GM21390 (cell line): ENCODE results near the gene SPATA21.

Experiments used
- ATAC-seq: cut with Tn5 transposase; IDR thresholded peaks from one replicate; pipeline ENCODE4 v1.9.1; 2021; ENCODE audit not compliant: unreplicated experiment

Gene SPATA21

DNA sequence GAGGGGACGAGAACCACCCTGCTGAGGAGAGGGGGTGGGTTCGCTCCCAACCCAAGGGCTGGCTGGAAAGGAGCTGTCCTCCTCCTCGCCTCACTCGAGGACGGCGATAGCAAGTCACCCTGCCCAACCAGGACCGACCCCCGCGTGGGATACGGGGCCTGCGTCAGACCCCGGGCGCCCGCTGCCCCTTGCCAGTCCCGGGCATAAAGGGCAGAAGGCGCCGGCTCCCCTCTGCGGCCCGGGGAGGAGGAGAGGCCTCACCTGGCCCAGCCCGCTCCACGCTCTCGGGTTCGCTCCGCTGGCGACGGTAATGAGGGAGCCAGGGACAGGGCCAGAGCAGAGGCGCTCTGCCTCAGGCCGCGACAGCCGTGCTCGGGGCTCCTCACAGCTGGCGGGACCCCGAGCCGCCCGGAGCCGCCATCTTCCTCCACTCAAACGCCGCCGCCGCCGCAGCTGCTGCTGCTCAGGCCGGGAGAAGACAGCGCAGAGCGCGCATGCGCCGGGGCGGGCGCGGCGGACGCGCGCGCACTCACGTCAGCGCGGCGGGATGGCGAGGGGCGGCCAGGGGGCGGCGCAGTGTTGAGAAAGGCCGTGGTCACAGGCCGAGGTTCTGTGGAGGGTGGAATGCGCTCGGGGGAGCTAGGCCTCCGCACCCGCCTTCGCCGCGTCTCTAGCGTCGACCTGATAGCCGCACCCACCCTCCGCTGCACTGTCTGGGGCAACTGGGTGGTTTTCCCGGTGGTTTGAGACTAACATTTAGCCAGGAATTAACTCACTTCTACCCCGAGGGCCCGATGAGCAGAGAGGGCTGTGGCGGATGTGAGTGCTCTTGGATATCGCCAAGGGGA, 85.0 kb downstream of the SPATA21 start, which contains the start of gene FBXO42:
Gene FBXO42, minus strand, starts transcription at position 487 of the 848 bp plus-strand sequence. CDS start 37,062 bp downstream, outside the sequence.
- peak; percentile 80 for ATAC-seq

DNA sequence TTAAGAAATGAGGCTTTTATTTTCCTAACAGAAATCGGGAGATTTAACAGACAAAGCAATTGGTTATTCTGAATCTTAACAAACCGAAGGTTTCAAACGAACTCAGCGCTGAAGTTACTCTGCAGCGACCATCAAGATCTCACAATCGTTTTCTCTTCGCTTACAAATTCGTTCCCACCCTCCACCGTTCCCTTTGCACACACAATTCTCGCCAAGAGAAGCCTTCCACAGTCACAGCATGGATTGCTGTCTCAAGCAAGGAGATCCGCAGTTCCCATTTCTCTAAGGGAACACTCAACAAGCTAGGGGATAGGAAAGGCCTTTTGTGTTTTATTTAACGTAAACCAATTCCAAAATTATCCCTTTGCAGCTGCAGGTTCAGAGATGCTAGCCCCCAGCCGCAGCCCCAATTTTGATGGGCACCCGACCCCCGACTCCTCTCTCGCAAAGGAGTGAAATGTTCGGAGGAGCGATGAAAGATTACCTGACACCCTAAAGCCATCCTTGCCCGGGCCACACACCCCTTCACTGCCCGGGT, 85.7 kb downstream of the SPATA21 start:
- ATAC-seq = no peak

- ATAC-seq = no peak
These were observed 87.3 kb downstream of the SPATA21 start for GRCh38 chr1:16349847-16350406.
